Measurements from ENCODE around the gene PITPNC1. TPM values are rescaled to one million over a fixed set of nuclear protein-coding genes. Genes with fewer than 3 reads are reported as not detected.
A peak's percentile ranks its signal among the peaks of the same experiment; 100 is the strongest.
"Not testable (repeated sequence)": the region's sequence is repeated elsewhere in the genome, so short reads cannot be mapped to it uniquely, and the experiment has no call there.

PITPNC1 gene
- total RNA-seq, 1 donor from 2014 or later: 12.4 TPM

DNA sequence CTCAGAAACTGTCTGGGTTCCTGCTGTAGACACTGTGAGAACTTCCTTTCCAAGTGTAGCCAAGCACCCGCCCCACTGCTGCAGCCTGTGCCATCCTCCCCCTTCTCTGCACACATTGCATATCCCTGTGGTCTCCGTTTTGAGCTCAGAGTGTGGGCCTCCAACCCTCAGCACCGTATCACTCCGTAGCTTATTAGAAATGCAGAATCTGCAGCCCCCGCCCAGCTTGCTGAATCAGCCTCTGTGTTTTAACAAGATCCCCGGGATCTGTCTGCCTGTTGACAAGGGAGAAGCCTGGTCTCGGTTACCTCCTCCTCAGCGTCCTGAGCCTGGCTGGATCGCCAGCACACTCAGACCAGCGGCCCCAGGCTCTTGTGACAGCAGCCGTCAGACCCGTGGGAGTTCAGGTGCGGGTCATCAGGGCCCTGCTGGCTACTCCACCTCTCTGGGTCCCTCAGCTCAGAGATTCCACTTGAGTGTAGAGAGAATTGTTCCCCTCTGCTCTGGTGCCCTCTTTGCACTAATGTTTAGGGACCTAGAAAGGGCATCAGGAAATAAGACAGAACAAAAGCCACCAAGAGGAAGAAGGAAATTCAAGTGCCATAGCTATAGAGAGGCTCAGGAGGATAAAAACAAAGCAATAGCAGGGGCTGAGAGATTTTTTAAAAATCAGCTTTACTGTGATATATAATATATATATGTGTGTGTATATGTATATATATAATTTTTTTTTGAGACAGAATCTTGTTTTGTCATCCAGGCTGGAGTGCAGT, 92.3 kb downstream of the PITPNC1 start:
- no peak overlapping the region for H3K4me3 Mint-ChIP-seq (ENCODE audit: unreplicated experiment)
- no peak for FAIRE-seq
- peak overlapping the region; percentile 52 for H3K27ac ChIP-seq (ENCODE audit: low read depth, low read length)

DNA sequence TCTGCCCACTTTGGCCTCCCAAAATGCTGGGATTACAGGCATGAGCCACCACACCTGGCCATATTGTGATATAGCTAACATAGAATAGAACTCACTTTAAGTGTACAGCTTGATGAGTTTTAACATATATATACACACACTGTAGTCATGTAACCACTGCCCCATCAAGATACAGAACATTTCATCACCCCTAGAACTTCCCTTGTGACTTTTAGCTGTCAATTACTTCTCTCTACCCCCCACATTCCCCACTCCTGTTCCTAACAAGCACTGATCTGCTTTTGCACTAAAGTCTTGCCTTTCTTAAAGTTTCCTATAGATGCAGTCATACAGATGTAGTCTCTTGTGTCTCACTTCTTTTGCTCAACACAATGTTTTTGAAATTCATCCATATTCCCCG, 93.1 kb downstream of the PITPNC1 start:
- no peak overlapping the region for H3K4me3 Mint-ChIP-seq (ENCODE audit: unreplicated experiment)
- H3K9me3 Mint-ChIP-seq (ENCODE audit: unreplicated experiment): no peaks in the 10 kb centered on the region
- H3K27me3 Mint-ChIP-seq (ENCODE audit: low read depth, unreplicated experiment): no peaks in the 10 kb centered on the region
- Histone ChIP-seq H3K9ac (ENCODE audit: low read length) (no peak overlapping the region), H3K27me3 (ENCODE audit: insufficient read depth, low read length) (no peaks in the 10 kb centered on the region), H2AFZ (ENCODE audit: low read depth, low read length) (no peak overlapping the region), H3K4me3 (ENCODE audit: insufficient read depth, low read depth, low read length) (no peak overlapping the region), H4K20me1 (ENCODE audit: insufficient read depth, low read length) (peaks cover 3% of the 10 kb centered on the region), H3K79me2 (ENCODE audit: insufficient read depth, low read length) (no peaks in the 10 kb centered on the region), H3K36me3 (ENCODE audit: insufficient read depth, low read length) (no peaks in the 10 kb centered on the region), H3K4me2 (ENCODE audit: low read length) (no peak overlapping the region), H3K9me3 (ENCODE audit: insufficient read depth, low read depth, low read length) (no peaks in the 10 kb centered on the region), H3K27ac (ENCODE audit: low read depth, low read length) (no peak overlapping the region), H3K4me1 (ENCODE audit: insufficient read depth, low read length) (peaks cover 20% of the 10 kb centered on the region)
- FAIRE-seq: no peak
- peaks cover 1% of the 10 kb centered on the region for H3K36me3 Mint-ChIP-seq (ENCODE audit: low read depth, unreplicated experiment)
- DNase-seq (ENCODE audit: low read depth): no peak
- no peak overlapping the region for H3K27ac Mint-ChIP-seq (ENCODE audit: unreplicated experiment)
- no peak for TF ChIP-seq EZH2 (IDR thresholded peaks at IDR 0.05; ENCODE audit: insufficient read depth, low read length)
- TF ChIP-seq, protein P1, sequence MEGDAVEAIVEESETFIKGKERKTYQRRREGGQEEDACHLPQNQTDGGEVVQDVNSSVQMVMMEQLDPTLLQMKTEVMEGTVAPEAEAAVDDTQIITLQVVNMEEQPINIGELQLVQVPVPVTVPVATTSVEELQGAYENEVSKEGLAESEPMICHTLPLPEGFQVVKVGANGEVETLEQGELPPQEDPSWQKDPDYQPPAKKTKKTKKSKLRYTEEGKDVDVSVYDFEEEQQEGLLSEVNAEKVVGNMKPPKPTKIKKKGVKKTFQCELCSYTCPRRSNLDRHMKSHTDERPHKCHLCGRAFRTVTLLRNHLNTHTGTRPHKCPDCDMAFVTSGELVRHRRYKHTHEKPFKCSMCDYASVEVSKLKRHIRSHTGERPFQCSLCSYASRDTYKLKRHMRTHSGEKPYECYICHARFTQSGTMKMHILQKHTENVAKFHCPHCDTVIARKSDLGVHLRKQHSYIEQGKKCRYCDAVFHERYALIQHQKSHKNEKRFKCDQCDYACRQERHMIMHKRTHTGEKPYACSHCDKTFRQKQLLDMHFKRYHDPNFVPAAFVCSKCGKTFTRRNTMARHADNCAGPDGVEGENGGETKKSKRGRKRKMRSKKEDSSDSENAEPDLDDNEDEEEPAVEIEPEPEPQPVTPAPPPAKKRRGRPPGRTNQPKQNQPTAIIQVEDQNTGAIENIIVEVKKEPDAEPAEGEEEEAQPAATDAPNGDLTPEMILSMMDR (IDR thresholded peaks at IDR 0.05; ENCODE audit: insufficient read depth, low read depth, low read length): no peak
- H3K4me1 Mint-ChIP-seq (ENCODE audit: low read depth, unreplicated experiment): peaks cover 14% of the 10 kb centered on the region

More for the DNA sequence above, 92.3 kb downstream of the PITPNC1 start:
- Histone ChIP-seq H3K4me1 (ENCODE audit: insufficient read depth, low read length) (peaks cover 15% of the 10 kb centered on the region), H2AFZ (ENCODE audit: low read depth, low read length) (peak overlapping the region; percentile 73), H3K79me2 (ENCODE audit: insufficient read depth, low read length) (no peaks in the 10 kb centered on the region), H3K4me2 (ENCODE audit: low read length) (peak overlapping the region; percentile 73), H4K20me1 (ENCODE audit: insufficient read depth, low read length) (peaks cover 3% of the 10 kb centered on the region), H3K4me3 (ENCODE audit: insufficient read depth, low read depth, low read length) (no peak overlapping the region), H3K27me3 (ENCODE audit: insufficient read depth, low read length) (no peaks in the 10 kb centered on the region), H3K36me3 (ENCODE audit: insufficient read depth, low read length) (no peaks in the 10 kb centered on the region), H3K9ac (ENCODE audit: low read length) (peak overlapping the region; percentile 71), H3K9me3 (ENCODE audit: insufficient read depth, low read depth, low read length) (no peaks in the 10 kb centered on the region)
- TF ChIP-seq, protein P1 (IDR thresholded peaks at IDR 0.05; ENCODE audit: insufficient read depth, low read depth, low read length): no peak
- no peak for TF ChIP-seq EZH2 (IDR thresholded peaks at IDR 0.05; ENCODE audit: insufficient read depth, low read length)
- peak; percentile 59 for DNase-seq (ENCODE audit: low read depth)
- Mint-ChIP-seq H3K27me3 (ENCODE audit: low read depth, unreplicated experiment) (no peaks in the 10 kb centered on the region), H3K36me3 (ENCODE audit: low read depth, unreplicated experiment) (peaks cover 1% of the 10 kb centered on the region), H3K9me3 (ENCODE audit: unreplicated experiment) (no peaks in the 10 kb centered on the region), H3K4me1 (ENCODE audit: low read depth, unreplicated experiment) (peaks cover 14% of the 10 kb centered on the region), H3K27ac (ENCODE audit: unreplicated experiment) (peak overlapping the region; percentile 42)

DNA sequence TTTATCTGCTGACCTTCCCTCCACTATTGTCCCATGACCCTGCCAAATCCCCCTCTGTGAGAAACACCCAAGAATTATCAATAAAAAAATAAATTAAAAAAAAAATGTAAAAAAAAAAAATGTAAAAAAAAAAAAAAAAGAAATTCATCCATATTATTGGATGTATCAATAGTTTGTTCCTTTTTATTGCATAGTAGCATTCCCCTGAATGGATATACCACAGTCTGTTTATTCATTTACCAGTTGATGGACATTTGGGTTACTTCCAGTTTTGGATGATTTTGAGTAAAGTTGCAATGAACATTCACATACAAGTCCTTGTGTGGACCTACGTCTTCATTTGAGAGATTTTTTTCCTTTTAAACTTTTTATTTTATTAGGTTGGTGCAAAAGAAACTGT, 94.0 kb downstream of the PITPNC1 start:
- no peaks in the 10 kb centered on the region for H3K79me2 ChIP-seq (ENCODE audit: insufficient read depth, low read length)
- H3K4me1 ChIP-seq (ENCODE audit: insufficient read depth, low read length): peaks cover 26% of the 10 kb centered on the region
- Mint-ChIP-seq H3K4me3 (ENCODE audit: unreplicated experiment) (no peak overlapping the region), H3K36me3 (ENCODE audit: low read depth, unreplicated experiment) (peaks cover 1% of the 10 kb centered on the region), H3K27ac (ENCODE audit: unreplicated experiment) (no peak overlapping the region), H3K4me1 (ENCODE audit: low read depth, unreplicated experiment) (peaks cover 14% of the 10 kb centered on the region), H3K9me3 (ENCODE audit: unreplicated experiment) (no peaks in the 10 kb centered on the region), H3K27me3 (ENCODE audit: low read depth, unreplicated experiment) (no peaks in the 10 kb centered on the region)
- no peak overlapping the region for H3K4me3 ChIP-seq (ENCODE audit: insufficient read depth, low read depth, low read length)
- H3K36me3 ChIP-seq (ENCODE audit: insufficient read depth, low read length): no peaks in the 10 kb centered on the region
- FAIRE-seq (no peak), DNase-seq (ENCODE audit: low read depth) (no peak)
- TF ChIP-seq, protein P1 (IDR thresholded peaks at IDR 0.05; ENCODE audit: insufficient read depth, low read depth, low read length): no peak
- TF ChIP-seq EZH2 (IDR thresholded peaks at IDR 0.05; ENCODE audit: insufficient read depth, low read length): no peak
- no peak overlapping the region for H3K27ac ChIP-seq (ENCODE audit: low read depth, low read length)
- no peaks in the 10 kb centered on the region for H3K9me3 ChIP-seq (ENCODE audit: insufficient read depth, low read depth, low read length)
- H2AFZ ChIP-seq (ENCODE audit: low read depth, low read length): no peak overlapping the region
- H3K27me3 ChIP-seq (ENCODE audit: insufficient read depth, low read length): no peaks in the 10 kb centered on the region
- H4K20me1 ChIP-seq (ENCODE audit: insufficient read depth, low read length): peaks cover 3% of the 10 kb centered on the region
- no peak overlapping the region for H3K9ac ChIP-seq (ENCODE audit: low read length)
- no peak overlapping the region for H3K4me2 ChIP-seq (ENCODE audit: low read length)

DNA sequence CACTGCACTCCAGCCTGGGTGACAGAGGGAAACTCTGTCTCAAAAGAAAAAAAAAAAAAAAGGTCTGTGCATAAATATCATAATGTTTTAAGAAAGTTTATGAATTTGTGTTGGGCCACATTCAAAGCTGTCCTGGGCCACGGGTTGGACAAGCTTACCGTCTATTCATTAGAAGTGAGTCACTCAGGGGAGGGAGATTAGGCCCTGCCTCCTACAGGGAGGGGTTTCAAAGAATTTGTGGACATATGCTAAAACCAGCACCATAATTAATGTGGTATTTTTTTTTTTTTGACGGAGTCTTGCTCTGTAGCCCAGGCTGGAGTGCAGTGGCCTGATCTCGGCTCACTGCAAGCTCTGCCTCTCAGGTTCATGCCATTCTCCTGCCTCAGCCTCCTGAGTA, 95.5 kb downstream of the PITPNC1 start:
- not testable (repeated sequence) for H3K27me3 Mint-ChIP-seq (ENCODE audit: low read depth, unreplicated experiment); H3K36me3 Mint-ChIP-seq (ENCODE audit: low read depth, unreplicated experiment); H3K79me2 ChIP-seq (ENCODE audit: insufficient read depth, low read length); H3K4me2 ChIP-seq (ENCODE audit: low read length); H3K36me3 ChIP-seq (ENCODE audit: insufficient read depth, low read length); H3K4me3 ChIP-seq (ENCODE audit: insufficient read depth, low read depth, low read length); H2AFZ ChIP-seq (ENCODE audit: low read depth, low read length); H3K9ac ChIP-seq (ENCODE audit: low read length); H3K27ac Mint-ChIP-seq (ENCODE audit: unreplicated experiment); H3K4me3 Mint-ChIP-seq (ENCODE audit: unreplicated experiment); H3K9me3 ChIP-seq (ENCODE audit: insufficient read depth, low read depth, low read length); H3K9me3 Mint-ChIP-seq (ENCODE audit: unreplicated experiment); H3K27ac ChIP-seq (ENCODE audit: low read depth, low read length); H3K27me3 ChIP-seq (ENCODE audit: insufficient read depth, low read length); H4K20me1 ChIP-seq (ENCODE audit: insufficient read depth, low read length); FAIRE-seq
- H3K4me1 ChIP-seq (ENCODE audit: insufficient read depth, low read length): peaks cover 28% of the 10 kb centered on the region
- H3K4me1 Mint-ChIP-seq (ENCODE audit: low read depth, unreplicated experiment): peaks cover 16% of the 10 kb centered on the region
- peak; percentile 44 for DNase-seq (ENCODE audit: low read depth)
